ENCODE data around the gene MMRN1. TPM values are rescaled to one million over a fixed set of nuclear protein-coding genes. Genes with fewer than 3 reads are reported as not detected.
A peak's percentile ranks its signal among the peaks of the same experiment; 100 is the strongest.
"Not testable (repeated sequence)": the region's sequence is repeated elsewhere in the genome, so short reads cannot be mapped to it uniquely, and the experiment has no call there.

The MMRN1 gene
- total and polyA plus RNA-seq, 8 donors, result 0.56 to 7.1 (median 3.4) TPM

DNA sequence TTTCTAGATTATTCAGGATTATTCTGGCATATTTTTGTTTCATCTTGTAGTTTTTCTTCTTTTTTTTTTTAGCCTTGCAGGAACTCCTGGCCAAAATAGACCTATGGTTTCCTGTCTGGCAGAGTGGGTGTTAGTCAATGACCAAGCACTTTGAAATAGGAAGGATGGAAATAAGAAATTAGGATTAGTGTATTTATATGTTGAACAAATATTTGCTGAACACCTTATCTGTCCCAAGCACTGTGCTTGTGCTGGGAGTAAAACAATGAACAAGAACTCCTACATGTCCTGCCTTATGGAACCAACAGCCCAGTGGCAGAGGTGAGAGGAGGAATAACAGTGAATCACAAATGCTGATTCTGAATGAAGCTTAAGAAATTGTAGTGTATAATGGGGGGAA, 4.5 kb downstream of the MMRN1 start:
- DNase-seq (no peak), ATAC-seq (peak in 2 of 4 donors; percentile 18 to 38), FAIRE-seq (no peak)
- Histone ChIP-seq H3K27ac (no peak overlapping the region), H3K4me3 (no peak overlapping the region), H3K27me3 (no peaks in the 10 kb centered on the region), H3K36me3 (no peaks in the 10 kb centered on the region), H3K4me1 (peaks cover 0 to 10% (median 0%) of the 10 kb centered on the region in 3 donors), H3K9me3 (no peaks in the 10 kb centered on the region)
- intact Hi-C loops (cut with DNase I), result no loop called here
- TF ChIP-seq, protein P1, sequence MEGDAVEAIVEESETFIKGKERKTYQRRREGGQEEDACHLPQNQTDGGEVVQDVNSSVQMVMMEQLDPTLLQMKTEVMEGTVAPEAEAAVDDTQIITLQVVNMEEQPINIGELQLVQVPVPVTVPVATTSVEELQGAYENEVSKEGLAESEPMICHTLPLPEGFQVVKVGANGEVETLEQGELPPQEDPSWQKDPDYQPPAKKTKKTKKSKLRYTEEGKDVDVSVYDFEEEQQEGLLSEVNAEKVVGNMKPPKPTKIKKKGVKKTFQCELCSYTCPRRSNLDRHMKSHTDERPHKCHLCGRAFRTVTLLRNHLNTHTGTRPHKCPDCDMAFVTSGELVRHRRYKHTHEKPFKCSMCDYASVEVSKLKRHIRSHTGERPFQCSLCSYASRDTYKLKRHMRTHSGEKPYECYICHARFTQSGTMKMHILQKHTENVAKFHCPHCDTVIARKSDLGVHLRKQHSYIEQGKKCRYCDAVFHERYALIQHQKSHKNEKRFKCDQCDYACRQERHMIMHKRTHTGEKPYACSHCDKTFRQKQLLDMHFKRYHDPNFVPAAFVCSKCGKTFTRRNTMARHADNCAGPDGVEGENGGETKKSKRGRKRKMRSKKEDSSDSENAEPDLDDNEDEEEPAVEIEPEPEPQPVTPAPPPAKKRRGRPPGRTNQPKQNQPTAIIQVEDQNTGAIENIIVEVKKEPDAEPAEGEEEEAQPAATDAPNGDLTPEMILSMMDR (IDR thresholded peaks at IDR 0.05), result no peak

DNA sequence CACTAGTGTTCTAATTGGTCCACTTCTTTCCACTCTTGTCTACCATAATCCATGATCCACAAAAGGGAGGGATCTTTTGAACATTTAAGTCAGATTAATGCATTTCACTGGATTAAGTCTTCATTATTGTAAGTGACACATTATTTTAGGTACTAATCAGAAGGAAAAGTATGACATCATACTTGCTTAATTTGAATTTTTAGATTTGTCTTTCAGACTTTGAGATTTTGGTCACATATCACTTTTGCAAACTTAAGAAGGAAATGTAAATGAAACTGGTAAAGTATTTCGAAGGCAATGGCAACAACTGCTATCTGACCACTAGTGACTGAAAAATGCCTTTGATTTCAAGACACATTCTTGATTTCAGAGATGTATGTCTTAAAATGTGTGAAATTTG, 5.2 kb downstream of the MMRN1 start:
- Histone ChIP-seq H3K4me3 (no peak overlapping the region), H3K9me3 (no peaks in the 10 kb centered on the region), H3K27ac (no peak overlapping the region), H3K4me1 (peaks cover 0 to 10% (median 0%) of the 10 kb centered on the region in 3 donors), H3K27me3 (no peaks in the 10 kb centered on the region), H3K36me3 (no peaks in the 10 kb centered on the region)
- no peak for ATAC-seq
- WGBS, 2 donors, result 69 to 92% methylated on average over 1 of the region's 1 CpG
- no peak for FAIRE-seq
- intact Hi-C loops (cut with DNase I), result no loop called here
- no peak for DNase-seq
- TF ChIP-seq, protein P1 (IDR thresholded peaks at IDR 0.05), result no peak

DNA sequence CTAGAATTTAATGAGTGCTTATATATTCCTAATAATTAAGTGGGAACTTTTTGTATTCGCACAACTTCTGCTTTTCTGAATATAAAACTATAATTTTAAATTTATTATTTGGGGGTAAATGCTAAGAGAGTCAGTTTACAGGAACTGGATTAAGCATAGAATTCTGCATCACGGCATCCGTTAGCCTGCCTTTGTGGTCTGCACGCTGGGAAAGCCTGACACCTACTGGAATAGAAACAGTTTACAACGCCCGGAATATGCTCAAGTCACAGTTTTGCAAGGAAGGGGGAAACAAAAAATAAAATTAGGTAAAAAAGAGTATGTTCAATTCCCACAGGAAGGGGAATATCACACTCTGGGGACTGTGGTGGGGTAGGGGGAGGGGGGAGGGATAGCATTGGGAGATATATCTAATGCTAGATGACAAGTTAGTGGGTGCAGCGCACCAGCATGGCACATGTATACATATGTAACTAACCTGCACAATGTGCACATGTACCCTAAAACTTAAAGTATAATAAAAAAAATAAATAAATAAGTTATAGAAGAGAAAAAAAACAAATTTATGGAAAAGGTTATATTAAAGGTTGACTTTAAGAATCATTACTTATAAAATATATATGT, 7.3 kb downstream of the MMRN1 start:
- WGBS, 2 donors, result 0 to 1% methylated on average over 6 of the region's 7 CpGs
- H3K4me1 ChIP-seq; H3K9me3 ChIP-seq; intact Hi-C loops (cut with DNase I); H3K4me3 ChIP-seq; H3K27ac ChIP-seq; H3K27me3 ChIP-seq; H3K36me3 ChIP-seq: not testable (repeated sequence)
- ATAC-seq (peak; percentile 69 to 94 (median 93)), DNase-seq (peak in 4 of 6 donors; percentile 22 to 48 (median 28)), FAIRE-seq (peak; percentile 68)
- TF ChIP-seq, protein P1 (IDR thresholded peaks at IDR 0.05), result peak; percentile 15 to 52 (median 45)

DNA sequence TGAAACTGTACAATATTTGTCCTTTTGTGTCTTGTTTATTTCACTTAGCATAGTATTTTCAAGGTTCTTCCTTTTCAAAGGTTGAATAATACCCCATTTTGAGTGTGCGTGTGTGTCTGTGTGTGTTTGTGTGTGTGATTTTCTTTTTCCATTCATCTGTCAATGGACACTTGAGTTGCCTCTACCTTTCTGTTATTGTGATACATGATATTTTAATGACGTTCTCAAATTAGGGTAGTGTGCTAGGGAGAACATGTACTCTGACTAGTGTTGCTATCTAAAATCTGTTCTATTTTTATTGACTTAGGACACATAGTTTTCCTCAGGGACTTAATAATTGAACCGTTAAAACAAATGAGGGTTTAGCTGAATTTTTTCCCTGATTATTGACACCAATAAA, 9.9 kb downstream of the MMRN1 start:
- FAIRE-seq, result no peak
- H3K27me3 ChIP-seq, result no peaks in the 10 kb centered on the region
- DNase-seq, result no peak
- intact Hi-C loops (cut with DNase I), result no loop called here
- TF ChIP-seq, protein P1 (IDR thresholded peaks at IDR 0.05), result no peak
- WGBS, 2 donors, result 38 to 43% methylated on average over 3 of the region's 3 CpGs
- no peak overlapping the region for H3K27ac ChIP-seq
- no peak for ATAC-seq
- no peaks in the 10 kb centered on the region for H3K4me1 ChIP-seq
- H3K9me3 ChIP-seq, result no peaks in the 10 kb centered on the region
- H3K36me3 ChIP-seq, result no peaks in the 10 kb centered on the region
- no peak overlapping the region for H3K4me3 ChIP-seq

DNA sequence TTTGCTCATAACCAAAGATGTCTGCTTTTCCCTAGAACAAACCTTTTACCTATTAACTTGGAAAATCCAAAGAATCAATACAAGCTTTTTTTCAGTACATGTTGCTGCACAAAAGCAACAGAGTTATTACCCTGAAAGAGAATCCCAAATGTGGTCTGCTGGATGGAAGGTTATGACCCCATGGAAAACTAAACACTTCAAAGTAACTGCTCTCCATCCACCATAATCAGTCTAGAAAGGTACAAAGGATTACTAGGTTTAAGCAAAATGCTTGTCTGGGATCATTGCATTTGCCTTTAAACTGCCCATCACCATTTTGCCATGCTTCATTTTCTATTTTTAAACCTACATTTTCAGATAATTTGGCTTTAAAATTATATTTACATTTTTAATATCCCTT, 11.7 kb downstream of the MMRN1 start:
- Histone ChIP-seq H3K36me3 (no peaks in the 10 kb centered on the region), H3K27ac (no peak overlapping the region), H3K4me1 (no peaks in the 10 kb centered on the region), H3K27me3 (no peaks in the 10 kb centered on the region), H3K4me3 (no peak overlapping the region), H3K9me3 (no peaks in the 10 kb centered on the region)
- ATAC-seq (no peak), DNase-seq (no peak), FAIRE-seq (no peak)
- TF ChIP-seq, protein P1 (IDR thresholded peaks at IDR 0.05), result no peak
- intact Hi-C loops (cut with DNase I), result no loop called here

All from pancreas (tissue), 10 donors.